HFFc6 (cell line): ENCODE measurements around the gene GBX2. TPM values are rescaled to one million over a fixed set of nuclear protein-coding genes. Genes with fewer than 3 reads are reported as not detected.

Experiments used
- DNase-seq: peaks from one replicate; pipeline ENCODE4 v3.0.0-alpha.2; 2018
- H3K27ac Mint-ChIP-seq: 2 replicates; pipeline ENCODE4 v1.8.0; 2020; ENCODE audit warnings: mild to moderate bottlenecking, mixed read lengths
- H3K27me3 Mint-ChIP-seq: 2 replicates; pipeline ENCODE4 v1.8.0; 2021; ENCODE audit warnings: mild to moderate bottlenecking, moderate library complexity, mixed read lengths; ENCODE audit not compliant: insufficient read depth
- H3K36me3 Mint-ChIP-seq: 2 replicates; pipeline ENCODE4 v1.8.0; 2021; ENCODE audit warnings: low read depth, mixed read lengths
- H3K4me1 Mint-ChIP-seq: 2 replicates; pipeline ENCODE4 v1.8.0; 2020; ENCODE audit warnings: low read depth, mixed read lengths
- H3K4me3 Mint-ChIP-seq: 2 replicates; pipeline ENCODE4 v1.8.0; 2020; ENCODE audit warnings: mild to moderate bottlenecking, moderate library complexity, mixed read lengths
- H3K9me3 Mint-ChIP-seq: 2 replicates; pipeline ENCODE4 v1.8.0; 2020; ENCODE audit warnings: mild to moderate bottlenecking, mixed read lengths
- total RNA-seq, 6 experiments: library from RNA; stranded (reverse); fragmentation: NEBNext Ultra II Directional; extraction: Animal tissue kit (Norgen Biotek cat#: 25700); gene quantifications; 2 replicates in 1 of 6; 3 replicates in 5 of 6; pipeline ENCODE4 v1.2.3, GENCODE V29; 2021
- TF ChIP-seq, protein P1 (sequence below): fragments of 200-600 bp; sonication (generic); IDR thresholded peaks from 2 replicates; pipeline ENCODE4 v1.5.0; 2021; ENCODE audit warnings: antibody characterized with exemption, mild to moderate bottlenecking

The GBX2 gene
- total RNA-seq, 6 experiments from 2014 or later = not detected

DNA sequence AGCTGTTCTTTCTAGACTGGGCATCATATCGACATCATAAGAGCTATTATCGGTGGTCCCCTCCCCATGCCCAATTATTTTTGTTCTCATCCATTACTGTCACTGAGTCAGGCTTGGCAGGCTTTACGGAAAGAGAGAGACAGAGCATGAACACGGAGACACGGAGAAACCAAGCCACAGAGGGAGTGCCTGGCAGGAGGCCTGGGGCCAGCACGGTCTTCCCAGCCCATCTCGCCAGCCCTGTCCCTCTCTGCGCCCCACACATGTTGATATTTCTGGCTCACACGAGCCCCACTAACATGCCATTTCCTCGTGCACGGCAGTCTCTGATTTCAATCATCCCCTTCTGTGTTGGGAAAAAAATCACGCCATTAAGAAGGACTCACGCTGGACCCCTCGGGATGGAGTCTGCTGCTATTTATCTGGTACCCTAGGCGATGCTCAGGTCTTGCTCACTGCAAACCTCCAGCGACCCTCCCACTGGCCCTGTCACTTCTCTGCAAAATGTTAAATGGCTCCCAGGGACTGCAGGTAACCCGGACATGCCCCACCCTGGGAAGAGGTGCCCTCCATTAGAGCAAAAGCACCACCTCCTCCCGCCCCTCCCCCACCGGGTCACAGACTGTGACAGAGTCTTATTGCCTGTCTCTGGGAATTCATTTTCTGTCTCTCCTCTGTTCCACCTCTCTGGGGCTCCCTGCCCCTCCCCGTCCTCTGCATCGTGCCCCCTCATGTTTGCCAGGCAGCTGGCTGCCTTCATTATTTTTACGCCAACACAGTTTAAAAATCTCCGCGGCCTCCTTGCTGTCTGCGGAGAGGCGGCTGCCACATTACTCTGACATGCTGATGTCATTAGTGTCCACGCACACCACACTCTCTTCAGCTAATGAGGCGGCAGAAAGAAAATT, 40.1 kb upstream of the GBX2 start:
- H3K4me3 Mint-ChIP-seq = no peak overlapping the region
- peaks cover 17% of the 10 kb centered on the region for H3K9me3 Mint-ChIP-seq
- no peak overlapping the region for H3K27ac Mint-ChIP-seq
- TF ChIP-seq, protein P1, sequence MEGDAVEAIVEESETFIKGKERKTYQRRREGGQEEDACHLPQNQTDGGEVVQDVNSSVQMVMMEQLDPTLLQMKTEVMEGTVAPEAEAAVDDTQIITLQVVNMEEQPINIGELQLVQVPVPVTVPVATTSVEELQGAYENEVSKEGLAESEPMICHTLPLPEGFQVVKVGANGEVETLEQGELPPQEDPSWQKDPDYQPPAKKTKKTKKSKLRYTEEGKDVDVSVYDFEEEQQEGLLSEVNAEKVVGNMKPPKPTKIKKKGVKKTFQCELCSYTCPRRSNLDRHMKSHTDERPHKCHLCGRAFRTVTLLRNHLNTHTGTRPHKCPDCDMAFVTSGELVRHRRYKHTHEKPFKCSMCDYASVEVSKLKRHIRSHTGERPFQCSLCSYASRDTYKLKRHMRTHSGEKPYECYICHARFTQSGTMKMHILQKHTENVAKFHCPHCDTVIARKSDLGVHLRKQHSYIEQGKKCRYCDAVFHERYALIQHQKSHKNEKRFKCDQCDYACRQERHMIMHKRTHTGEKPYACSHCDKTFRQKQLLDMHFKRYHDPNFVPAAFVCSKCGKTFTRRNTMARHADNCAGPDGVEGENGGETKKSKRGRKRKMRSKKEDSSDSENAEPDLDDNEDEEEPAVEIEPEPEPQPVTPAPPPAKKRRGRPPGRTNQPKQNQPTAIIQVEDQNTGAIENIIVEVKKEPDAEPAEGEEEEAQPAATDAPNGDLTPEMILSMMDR = no peak
- H3K27me3 Mint-ChIP-seq = peaks cover 13% of the 10 kb centered on the region
- H3K36me3 Mint-ChIP-seq = peaks cover 6% of the 10 kb centered on the region; the same call in 1 of the 2 replicates
- no peak for DNase-seq
- no peaks in the 10 kb centered on the region for H3K4me1 Mint-ChIP-seq

DNA sequence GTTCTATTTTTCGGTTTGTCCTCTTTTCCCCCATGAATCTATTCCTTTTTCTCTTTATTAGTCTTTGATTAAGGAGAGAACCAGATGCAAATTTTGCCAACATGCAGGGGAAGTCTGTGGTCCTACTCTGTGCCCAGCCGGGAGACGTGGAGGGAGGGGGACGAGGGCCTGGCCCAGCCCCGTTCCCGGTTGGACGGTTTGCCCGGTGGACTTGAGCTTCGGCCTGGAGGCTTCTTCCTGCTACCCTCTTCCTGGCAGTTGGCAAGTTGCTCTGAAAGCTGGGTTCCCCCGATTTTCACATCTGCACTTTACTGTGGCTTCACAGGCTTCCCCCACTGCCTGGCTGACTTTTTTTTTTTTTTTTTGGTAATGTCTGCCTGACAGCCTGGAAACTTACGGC, 39.3 kb upstream of the GBX2 start:
- Mint-ChIP-seq H3K4me3 (no peak overlapping the region), H3K9me3 (peaks cover 15% of the 10 kb centered on the region), H3K36me3 (peaks cover 5% of the 10 kb centered on the region; the same call in 1 of the 2 replicates), H3K27ac (no peak overlapping the region), H3K4me1 (no peaks in the 10 kb centered on the region), H3K27me3 (peaks cover 13% of the 10 kb centered on the region)
- no peak for DNase-seq
- TF ChIP-seq, protein P1 = no peak

DNA sequence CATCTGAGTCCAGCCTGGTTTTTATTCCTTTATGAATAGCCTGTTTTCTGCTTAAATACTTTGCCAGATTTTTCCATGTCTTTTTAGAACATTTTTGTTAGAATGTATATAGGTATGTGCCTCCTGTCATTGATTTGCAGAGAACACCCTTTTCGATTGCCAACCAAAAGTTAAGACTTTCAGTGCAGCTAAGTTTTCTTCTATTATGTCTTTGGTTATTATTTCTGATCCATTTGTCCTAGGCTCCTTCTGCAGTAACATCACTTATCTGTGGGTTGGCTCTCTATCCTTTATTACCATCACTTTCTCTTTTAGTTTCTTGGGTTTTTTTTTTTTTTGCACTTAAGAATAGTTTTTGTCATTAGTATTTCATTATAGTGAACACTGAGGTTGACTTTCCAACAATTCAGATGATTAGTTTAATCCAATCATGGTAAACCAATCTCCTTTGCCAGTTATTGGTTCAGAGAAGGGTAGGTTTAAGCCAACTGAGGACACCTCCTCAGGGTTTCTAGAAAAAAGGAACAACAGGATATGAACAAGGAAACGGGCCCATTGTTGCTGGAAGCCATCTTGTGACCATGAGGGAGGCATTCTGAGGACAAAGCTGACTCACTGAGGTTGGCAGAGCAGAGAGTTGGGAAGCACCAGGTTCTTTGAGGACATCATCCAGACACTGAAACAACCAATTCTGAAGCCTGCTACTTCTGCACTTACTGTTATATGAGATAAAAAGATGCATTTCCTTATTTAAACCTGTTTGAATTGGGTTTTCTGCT, 37.9 kb upstream of the GBX2 start:
- Mint-ChIP-seq H3K9me3 (peaks cover 13% of the 10 kb centered on the region), H3K36me3 (peaks cover 5% of the 10 kb centered on the region; the same call in 1 of the 2 replicates), H3K27ac (no peak overlapping the region), H3K27me3 (peaks cover 13% of the 10 kb centered on the region), H3K4me1 (no peaks in the 10 kb centered on the region), H3K4me3 (no peak overlapping the region)
- DNase-seq = no peak
- TF ChIP-seq, protein P1 = no peak

- no peak overlapping the region for H3K4me3 Mint-ChIP-seq
- H3K27ac Mint-ChIP-seq = no peak overlapping the region
- H3K4me1 Mint-ChIP-seq = no peaks in the 10 kb centered on the region
- H3K36me3 Mint-ChIP-seq = peaks cover 5% of the 10 kb centered on the region; the same call in 1 of the 2 replicates
- H3K9me3 Mint-ChIP-seq = peaks cover 6% of the 10 kb centered on the region
- DNase-seq = no peak
- H3K27me3 Mint-ChIP-seq = peaks cover 4% of the 10 kb centered on the region
- TF ChIP-seq, protein P1 = no peak
These were observed 36.8 kb upstream of the GBX2 start for GRCh38 chr2:236204953-236205352.

GRCh38 chr2:236200378-236200777, 32.2 kb upstream of the GBX2 start:
- Mint-ChIP-seq H3K36me3 (no peaks in the 10 kb centered on the region), H3K27me3 (no peaks in the 10 kb centered on the region; the same call in none of the 2 replicates), H3K4me3 (no peak overlapping the region), H3K4me1 (no peaks in the 10 kb centered on the region), H3K27ac (no peak overlapping the region), H3K9me3 (no peaks in the 10 kb centered on the region; the same call in none of the 2 replicates)
- TF ChIP-seq, protein P1 = no peak
- DNase-seq = no peak
